ENCODE results near the gene POU5F2.

Gene POU5F2

DNA sequence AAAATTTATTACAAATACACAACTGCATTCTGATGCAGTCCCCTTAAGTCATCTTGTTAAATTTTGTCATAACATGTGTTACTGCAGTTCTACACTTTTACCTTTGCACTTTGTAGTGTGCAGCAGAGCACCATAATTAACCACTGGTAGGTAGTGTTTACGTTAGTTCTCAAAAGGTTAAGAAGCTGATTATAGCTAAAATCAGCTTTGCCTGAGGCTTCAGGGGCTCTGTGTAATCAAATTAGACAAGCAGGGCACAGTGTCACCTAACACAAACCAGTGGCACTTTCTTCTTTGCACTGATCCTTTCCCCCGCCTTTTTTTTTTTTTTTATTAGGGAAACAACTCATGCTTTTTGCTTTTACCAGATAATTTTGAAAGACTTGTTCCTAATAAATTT is 26.1 kb downstream of the POU5F2 start:
- no peak for DNase-seq

DNA sequence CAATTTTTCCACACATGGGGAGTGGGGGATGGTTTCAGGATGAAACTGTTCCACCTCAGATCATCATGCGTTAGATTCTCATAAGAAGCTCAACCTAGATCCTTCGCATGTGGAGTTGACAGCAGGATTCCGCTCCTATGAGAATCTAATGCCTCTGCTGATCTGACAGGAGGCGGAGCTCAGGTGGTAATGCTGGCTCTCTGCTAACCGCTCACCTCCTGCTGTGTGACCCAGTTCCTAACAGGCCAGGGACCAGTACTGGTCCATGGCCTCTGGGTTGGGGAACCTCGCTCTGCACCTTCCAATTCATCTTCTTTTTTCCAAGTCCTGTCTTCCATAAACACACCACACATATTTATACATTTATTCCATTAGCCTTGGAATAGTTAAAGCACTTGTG is 33.0 kb downstream of the POU5F2 start:
- DNase-seq = no peak

DNA sequence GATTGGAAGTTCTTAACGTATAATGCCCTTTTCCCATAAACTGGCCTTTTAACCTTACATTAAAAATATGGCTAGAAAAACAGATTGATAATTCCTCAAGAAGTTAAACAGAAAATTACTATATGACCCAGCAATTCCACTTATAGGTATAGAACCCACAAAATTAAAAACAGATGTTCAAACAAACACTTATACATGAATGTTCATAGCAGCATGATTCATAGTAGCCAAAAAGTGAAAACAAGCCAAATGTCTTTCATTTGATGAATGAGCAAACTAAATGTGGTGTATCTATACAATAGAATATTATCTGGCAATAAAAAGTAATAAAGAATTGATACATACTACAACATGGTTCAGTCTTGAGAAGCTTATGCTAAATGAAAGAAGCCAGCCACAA is 35.5 kb downstream of the POU5F2 start:
- DNase-seq = no peak

DNA sequence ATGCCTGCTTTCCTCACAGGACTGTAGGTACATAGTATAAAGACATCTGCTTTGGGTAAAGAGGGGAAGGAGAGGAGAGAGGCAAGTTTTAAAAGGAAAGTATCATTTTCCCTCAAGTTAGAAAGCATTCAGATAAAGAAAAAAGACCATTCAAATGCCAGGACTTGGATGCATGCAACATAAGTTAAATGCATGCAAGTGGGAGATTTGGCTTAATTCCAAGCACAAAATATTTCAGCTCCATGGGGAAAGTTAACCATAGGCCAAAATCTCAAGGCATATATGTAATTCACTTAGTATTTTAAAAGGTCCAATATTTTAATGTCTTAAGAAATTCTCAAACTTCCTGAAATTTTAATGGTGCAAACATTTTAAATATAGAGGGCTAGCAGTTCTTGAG is 36.4 kb downstream of the POU5F2 start:
- no peak for DNase-seq

DNA sequence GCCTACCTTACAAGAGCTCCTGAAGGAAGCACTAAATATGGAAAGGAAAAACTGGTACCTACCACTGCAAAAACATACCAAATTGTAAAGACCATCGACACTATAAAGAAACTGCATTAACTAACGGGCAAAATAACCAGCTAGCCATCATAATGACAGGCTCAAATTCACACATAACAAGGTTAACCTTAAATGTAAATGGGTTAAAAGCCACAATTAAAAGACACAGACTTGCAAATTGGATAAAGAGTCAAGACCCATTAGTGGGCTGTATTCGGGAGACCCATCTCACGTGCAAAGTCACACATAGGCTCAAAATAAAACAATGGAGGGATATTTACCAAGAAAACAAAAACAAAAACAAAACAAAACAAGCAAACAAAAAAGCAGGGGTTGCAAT is 49.4 kb downstream of the POU5F2 start:
- no peak for DNase-seq

Measured in stimulated activated CD4-positive, alpha-beta T cell treated with anti-CD3 and anti-CD28 coated beads, Interleukin-2, amount 100 ng/mL, for 24 hours (primary cell).